ENCODE data around the gene REEP3.

The REEP3 gene

GRCh38 chr10:63593576-63593975, 72.4 kb downstream of the REEP3 start:
- DNase-seq, result no peak

- no peak for DNase-seq
Observed at GRCh38 chr10:63595072-63595471, 73.9 kb downstream of the REEP3 start.

- DNase-seq, result no peak
Observed at GRCh38 chr10:63596924-63597323, 75.7 kb downstream of the REEP3 start.

GRCh38 chr10:63600540-63600939, 79.3 kb downstream of the REEP3 start:
- DNase-seq, result no peak

- DNase-seq, result no peak
Observed at GRCh38 chr10:63603709-63604445, 82.7 kb downstream of the REEP3 start.

GRCh38 chr10:63605197-63605967, 84.2 kb downstream of the REEP3 start:
- DNase-seq, result no peak

- no peak for DNase-seq
Observed at GRCh38 chr10:63608511-63608910, 87.3 kb downstream of the REEP3 start.

GRCh38 chr10:63611078-63611477, 89.9 kb downstream of the REEP3 start:
- no peak for DNase-seq

- no peak for DNase-seq
Observed at GRCh38 chr10:63614371-63614891, 93.2 kb downstream of the REEP3 start.

- no peak for DNase-seq
Observed at GRCh38 chr10:63618552-63618951, 97.4 kb downstream of the REEP3 start.

- no peak for DNase-seq
Observed at GRCh38 chr10:63619426-63619825, 98.2 kb downstream of the REEP3 start.

- DNase-seq, result no peak
Observed at GRCh38 chr10:63622097-63622496, 100.9 kb downstream of the REEP3 start.

- DNase-seq, result no peak
Observed at GRCh38 chr10:63624701-63625100, 103.5 kb downstream of the REEP3 start.

GRCh38 chr10:63627396-63627795, 106.2 kb downstream of the REEP3 start:
- no peak for DNase-seq

- DNase-seq, result no peak
Observed at GRCh38 chr10:63627881-63628296, 106.7 kb downstream of the REEP3 start.

GRCh38 chr10:63628526-63629362, 107.5 kb downstream of the REEP3 start:
- no peak for DNase-seq

- peak; percentile 80 for DNase-seq
Observed at GRCh38 chr10:63629363-63630084, 108.3 kb downstream of the REEP3 start.

- DNase-seq, result peak; percentile 65
Observed at GRCh38 chr10:63630085-63630930, 109.1 kb downstream of the REEP3 start.

- DNase-seq, result no peak
Observed at GRCh38 chr10:63630931-63631680, 109.9 kb downstream of the REEP3 start.

- DNase-seq, result no peak
Observed at GRCh38 chr10:63631991-63632390, 110.8 kb downstream of the REEP3 start.

All from stimulated activated CD4-positive, alpha-beta T cell treated with anti-CD3 and anti-CD28 coated beads, Interleukin-1b, Interleukin-23, amount 100 ng/mL, for 48 hours (primary cell).